Germinal center (tissue), 1 donor: Measurements from ENCODE around the gene ICAM3.

Experiments
- DNase-seq: peaks from one replicate; pipeline ENCODE4 v3.0.0; 2012; ENCODE audit warnings: mixed read lengths, low spot score

ICAM3 gene

GRCh38 chr19:10291554-10292205, 47.7 kb downstream of the ICAM3 start:
- peak; percentile 8 for DNase-seq

GRCh38 chr19:10290876-10291553, 48.4 kb downstream of the ICAM3 start:
- peak; percentile 55 for DNase-seq

- DNase-seq: peak; percentile 6
Measured at GRCh38 chr19:10290357-10290875, 49.0 kb downstream of the ICAM3 start.

GRCh38 chr19:10289836-10290356, 49.5 kb downstream of the ICAM3 start, which contains the start of gene ICAM5:
Gene ICAM5 (plus strand): TSS chr19:10289952. CDS start chr19:10290044, 92 bp downstream.
- peak; percentile 25 for DNase-seq

GRCh38 chr19:10289167-10289835, 50.1 kb downstream of the ICAM3 start:
- DNase-seq: peak; percentile 70

- peak; percentile 82 for DNase-seq
Measured at GRCh38 chr19:10288662-10289166, 50.7 kb downstream of the ICAM3 start.

GRCh38 chr19:10286803-10287737, 52.4 kb downstream of the ICAM3 start, which contains the start of gene ICAM4:
Gene ICAM4 (plus strand): TSS chr19:10286955. CDS start chr19:10287013, 58 bp downstream.
- DNase-seq: no peak

- DNase-seq: no peak
Measured at GRCh38 chr19:10285393-10285792, 54.0 kb downstream of the ICAM3 start.

GRCh38 chr19:10284960-10285278, 54.5 kb downstream of the ICAM3 start:
- no peak for DNase-seq

GRCh38 chr19:10284065-10284959, 55.1 kb downstream of the ICAM3 start:
- DNase-seq: no peak
